Kidney (tissue), 14 donors: ENCODE results near the gene ZBTB46. TPM values are rescaled to one million over a fixed set of nuclear protein-coding genes. Genes with fewer than 3 reads are reported as not detected.
A peak's percentile ranks its signal among the peaks of the same experiment; 100 is the strongest.

Experiments used
- DNase-seq, 5 donors: peaks; one replicate each; pipeline ENCODE4 v3.0.0-alpha.2; 2013 to 2020
- FAIRE-seq: peaks from 2 replicates; lab custom pipeline; 2012; peaks lifted over from hg19 to GRCh38; lab: Jason Lieb, UNC
- H3K27ac ChIP-seq, 2 donors: one replicate each; pipeline ENCODE4 v1.7.0; 2013; ENCODE audit warnings: low read depth in 2 of 2, low read length in 2 of 2, inconsistent platforms in 1 of 2
- H3K27me3 ChIP-seq: one replicate; pipeline ENCODE4 v1.7.1; 2013; ENCODE audit warnings: low read length, inconsistent platforms; ENCODE audit not compliant: control insufficient read depth, insufficient read depth
- H3K36me3 ChIP-seq, 3 donors: one replicate each; pipeline versions ENCODE4 v1.7.0 to v1.7.1; 2013; ENCODE audit warnings: low read length in 3 of 3, control low read depth in 1 of 3, inconsistent platforms in 1 of 3; ENCODE audit not compliant: insufficient read depth in 3 of 3, control insufficient read depth in 2 of 3
- H3K4me1 ChIP-seq, 3 donors: one replicate each; pipeline versions ENCODE4 v1.7.0 to v1.7.1; 2013; ENCODE audit warnings: low read length in 3 of 3, inconsistent platforms in 1 of 3, low read depth in 1 of 3; ENCODE audit not compliant: control insufficient read depth in 2 of 3, insufficient read depth in 2 of 3
- H3K4me3 ChIP-seq, 3 donors: one replicate each; pipeline versions ENCODE4 v1.7.0 to v1.8.1; 2013; ENCODE audit warnings: low read length in 3 of 3, control low read depth in 1 of 3, inconsistent platforms in 1 of 3
- H3K9ac ChIP-seq, 3 donors: one replicate each; pipeline versions ENCODE4 v1.7.0 to v1.7.1; 2013; ENCODE audit warnings: low read length in 3 of 3, control low read depth in 1 of 3, inconsistent platforms in 1 of 3
- H3K9me3 ChIP-seq, 3 donors: one replicate each; pipeline versions ENCODE4 v1.7.0 to v1.7.1; 2013; ENCODE audit warnings: low read length in 3 of 3, control low read depth in 1 of 3, inconsistent platforms in 1 of 3; ENCODE audit not compliant: control insufficient read depth in 2 of 3, insufficient read depth in 1 of 3
- intact Hi-C: fragments of 100-400 bp; cut with DNase I; formaldehyde crosslinking; loops from one replicate; pipeline ENCODE4 v1.11.1; 2022
- polyA plus RNA-seq: library from polyadenylated mRNA; stranded (reverse); fragments of 350-450 nt; fragmentation: Illumina TruSeq; extraction: RNeasy Lipid Tissue Mini Kit (QIAGEN cat#74804); gene quantifications from one replicate; pipeline ENCODE4 v1.2.3, GENCODE V29; 2014; ENCODE audit warnings: low read depth, low replicate concordance; ENCODE audit not compliant: insufficient read depth
- total RNA-seq: library from RNA; stranded (reverse); fragmentation: NEBNext Ultra II Directional; extraction: Animal tissue kit (Norgen Biotek cat#: 25700); gene quantifications from one replicate; pipeline ENCODE4 v1.2.1, GENCODE V29; 2021
- TF ChIP-seq, protein P1 (sequence below): IDR thresholded peaks from 3 replicates; pipeline ENCODE4 v1.5.1; 2012; ENCODE audit warnings: mild to moderate bottlenecking, moderate library complexity, borderline replicate concordance; ENCODE audit not compliant: insufficient read depth; ENCODE audit errors: extremely low read depth
- donor health status: control.
- donor health status: control.
- donor health status: control.
- donor health status: control.
- donor health status: control.
- donor health status: DM: yes; HTN: yes; CAD: no.
- donor health status: Normal renal cell carcinoma (clear cell type).

The ZBTB46 gene
- total and polyA plus RNA-seq, 2 donors from 2014 or later = 4.5 to 24.0 TPM

DNA sequence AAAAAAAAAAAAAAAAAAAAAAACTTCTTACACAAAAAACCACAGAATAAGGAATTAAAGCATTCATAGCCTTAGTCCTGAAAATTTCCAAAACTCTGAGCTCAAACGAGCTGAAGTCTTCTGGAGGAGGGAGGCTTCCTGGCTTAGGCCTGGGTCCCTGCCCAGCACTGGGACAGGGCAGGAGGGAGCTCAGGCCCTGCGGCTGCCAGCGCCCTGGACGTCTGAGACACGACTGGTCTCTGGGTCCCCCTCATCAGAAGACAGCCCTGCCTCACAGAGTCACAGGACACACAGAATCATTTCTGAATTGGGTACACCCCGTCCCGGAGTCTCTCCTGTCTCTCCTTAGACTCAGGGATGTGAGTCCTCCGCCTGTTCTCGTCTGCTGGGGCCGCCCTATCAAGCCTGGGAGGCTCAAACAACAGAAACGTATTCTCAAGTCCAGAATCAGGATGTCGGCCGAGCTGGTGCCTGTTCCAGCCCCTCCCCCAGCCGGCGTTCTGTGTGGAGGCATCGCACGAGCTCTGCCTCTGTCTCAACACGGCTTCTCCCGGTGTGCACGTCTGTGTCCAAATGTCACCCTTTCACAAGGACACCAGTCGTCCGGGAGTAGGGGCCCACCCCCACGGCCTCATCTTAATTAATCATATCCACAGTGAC, 39.4 kb downstream of the ZBTB46 start:
- peak in 3 of 5 donors; percentile 48 to 64 (median 55) for DNase-seq
- H3K9me3 ChIP-seq = no peaks in the 10 kb centered on the region
- FAIRE-seq = no peak
- TF ChIP-seq, protein P1, sequence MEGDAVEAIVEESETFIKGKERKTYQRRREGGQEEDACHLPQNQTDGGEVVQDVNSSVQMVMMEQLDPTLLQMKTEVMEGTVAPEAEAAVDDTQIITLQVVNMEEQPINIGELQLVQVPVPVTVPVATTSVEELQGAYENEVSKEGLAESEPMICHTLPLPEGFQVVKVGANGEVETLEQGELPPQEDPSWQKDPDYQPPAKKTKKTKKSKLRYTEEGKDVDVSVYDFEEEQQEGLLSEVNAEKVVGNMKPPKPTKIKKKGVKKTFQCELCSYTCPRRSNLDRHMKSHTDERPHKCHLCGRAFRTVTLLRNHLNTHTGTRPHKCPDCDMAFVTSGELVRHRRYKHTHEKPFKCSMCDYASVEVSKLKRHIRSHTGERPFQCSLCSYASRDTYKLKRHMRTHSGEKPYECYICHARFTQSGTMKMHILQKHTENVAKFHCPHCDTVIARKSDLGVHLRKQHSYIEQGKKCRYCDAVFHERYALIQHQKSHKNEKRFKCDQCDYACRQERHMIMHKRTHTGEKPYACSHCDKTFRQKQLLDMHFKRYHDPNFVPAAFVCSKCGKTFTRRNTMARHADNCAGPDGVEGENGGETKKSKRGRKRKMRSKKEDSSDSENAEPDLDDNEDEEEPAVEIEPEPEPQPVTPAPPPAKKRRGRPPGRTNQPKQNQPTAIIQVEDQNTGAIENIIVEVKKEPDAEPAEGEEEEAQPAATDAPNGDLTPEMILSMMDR = no peak
- H3K27ac ChIP-seq = peak overlapping the region in 1 of 2 donors; percentile 48
- H3K36me3 ChIP-seq = peaks cover 0 to 13% (median 8%) of the 10 kb centered on the region in 3 donors
- H3K27me3 ChIP-seq = no peaks in the 10 kb centered on the region
- no peak overlapping the region for H3K4me3 ChIP-seq
- H3K4me1 ChIP-seq = peaks cover 0 to 18% (median 0%) of the 10 kb centered on the region in 3 donors
- H3K9ac ChIP-seq = no peak overlapping the region
- intact Hi-C loops = no loop called here

DNA sequence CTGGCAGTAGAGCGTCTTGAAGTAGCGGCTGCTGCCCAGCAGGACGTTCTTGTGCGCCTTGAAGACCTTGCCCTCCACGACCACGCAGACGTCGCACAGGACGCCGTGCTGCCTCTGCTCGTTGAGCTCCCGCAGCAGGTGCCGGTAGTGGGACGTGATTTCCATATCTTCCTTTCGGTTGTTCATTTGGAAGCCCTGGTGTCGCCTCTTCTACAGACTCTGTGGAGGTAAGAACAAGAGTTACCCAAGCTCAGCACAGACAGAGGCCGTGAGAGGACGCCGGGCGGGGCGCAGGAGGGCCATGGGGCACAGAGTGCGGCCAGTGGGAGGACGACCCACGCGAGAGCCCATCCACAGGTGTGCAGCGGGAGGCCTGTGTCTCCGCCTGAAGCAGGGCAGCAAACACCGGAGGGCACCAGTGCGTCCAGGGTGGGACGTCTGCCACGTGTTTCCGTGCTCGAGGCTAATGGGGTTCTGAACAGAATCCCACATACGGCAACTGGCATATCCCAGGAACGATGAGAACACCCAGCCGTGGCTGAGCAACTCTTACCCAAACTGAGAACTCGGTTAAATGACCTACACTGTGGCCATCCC, 40.4 kb downstream of the ZBTB46 start:
- DNase-seq (no peak), FAIRE-seq (no peak)
- Histone ChIP-seq H3K27me3 (no peaks in the 10 kb centered on the region), H3K9me3 (no peaks in the 10 kb centered on the region), H3K36me3 (peaks cover 0 to 13% (median 8%) of the 10 kb centered on the region in 3 donors), H3K4me3 (no peak overlapping the region), H3K27ac (peak overlapping the region in 1 of 2 donors; percentile 28), H3K4me1 (peaks cover 0 to 23% (median 0%) of the 10 kb centered on the region in 3 donors), H3K9ac (no peak overlapping the region)
- intact Hi-C loops = no loop called here
- TF ChIP-seq, protein P1 = no peak

GRCh38 chr20:63789836-63790571, 41.1 kb downstream of the ZBTB46 start:
- no peak overlapping the region for H3K9ac ChIP-seq
- H3K4me3 ChIP-seq = no peak overlapping the region
- peak overlapping the region; percentile 23 to 48 for H3K27ac ChIP-seq
- no peak for DNase-seq
- TF ChIP-seq, protein P1 = no peak
- H3K9me3 ChIP-seq = no peaks in the 10 kb centered on the region
- FAIRE-seq = no peak
- peaks cover 0 to 13% (median 8%) of the 10 kb centered on the region in 3 donors for H3K36me3 ChIP-seq
- H3K4me1 ChIP-seq = peaks cover 0 to 23% (median 0%) of the 10 kb centered on the region in 3 donors
- no peaks in the 10 kb centered on the region for H3K27me3 ChIP-seq
- intact Hi-C loops = no loop called here
